Coronary artery (tissue), 2 donors: Measurements from ENCODE around the gene RAB3IL1.

Experiments
- DNase-seq: peaks from one replicate; pipeline ENCODE4 v3.0.0-alpha.2; 2017; ENCODE audit warnings: low spot score
- H3K27ac ChIP-seq, 2 donors: fragments of 200-600 bp; sonication (generic); one replicate each; pipeline ENCODE4 v1.5.1; 2016 to 2019
- H3K4me3 ChIP-seq: fragments of 200-600 bp; sonication (generic); 2 replicates; pipeline ENCODE4 v1.5.1; 2016; ENCODE audit warnings: mild to moderate bottlenecking, moderate library complexity
- TF ChIP-seq, protein P1 (sequence below): fragments of 200-600 bp; sonication (generic); IDR thresholded peaks from one replicate; pipeline ENCODE4 v1.5.1; 2019; ENCODE audit warnings: antibody characterized with exemption

The RAB3IL1 gene

DNA sequence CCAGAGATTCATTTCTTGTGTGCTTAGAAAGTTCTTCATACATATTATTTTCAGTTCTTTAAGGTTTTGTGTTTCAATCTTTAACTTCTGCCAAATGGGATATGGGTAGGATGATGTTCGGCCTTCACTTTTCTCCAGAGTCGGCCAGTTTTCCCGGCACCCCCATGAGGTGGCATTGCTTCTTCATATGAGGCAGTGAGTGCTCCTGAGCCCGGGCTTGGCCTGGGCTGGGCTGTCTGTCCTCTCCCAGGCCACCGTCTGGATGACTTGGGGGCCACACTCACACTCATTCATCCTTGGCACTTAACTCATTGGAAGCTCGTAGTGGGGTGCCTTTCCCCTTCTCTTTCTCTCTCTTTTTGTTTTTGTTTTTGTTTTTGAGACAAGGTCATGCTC, 65.5 kb downstream of the RAB3IL1 start:
- no peak overlapping the region for H3K27ac ChIP-seq
- no peak for DNase-seq
- no peak overlapping the region for H3K4me3 ChIP-seq
- TF ChIP-seq, protein P1, sequence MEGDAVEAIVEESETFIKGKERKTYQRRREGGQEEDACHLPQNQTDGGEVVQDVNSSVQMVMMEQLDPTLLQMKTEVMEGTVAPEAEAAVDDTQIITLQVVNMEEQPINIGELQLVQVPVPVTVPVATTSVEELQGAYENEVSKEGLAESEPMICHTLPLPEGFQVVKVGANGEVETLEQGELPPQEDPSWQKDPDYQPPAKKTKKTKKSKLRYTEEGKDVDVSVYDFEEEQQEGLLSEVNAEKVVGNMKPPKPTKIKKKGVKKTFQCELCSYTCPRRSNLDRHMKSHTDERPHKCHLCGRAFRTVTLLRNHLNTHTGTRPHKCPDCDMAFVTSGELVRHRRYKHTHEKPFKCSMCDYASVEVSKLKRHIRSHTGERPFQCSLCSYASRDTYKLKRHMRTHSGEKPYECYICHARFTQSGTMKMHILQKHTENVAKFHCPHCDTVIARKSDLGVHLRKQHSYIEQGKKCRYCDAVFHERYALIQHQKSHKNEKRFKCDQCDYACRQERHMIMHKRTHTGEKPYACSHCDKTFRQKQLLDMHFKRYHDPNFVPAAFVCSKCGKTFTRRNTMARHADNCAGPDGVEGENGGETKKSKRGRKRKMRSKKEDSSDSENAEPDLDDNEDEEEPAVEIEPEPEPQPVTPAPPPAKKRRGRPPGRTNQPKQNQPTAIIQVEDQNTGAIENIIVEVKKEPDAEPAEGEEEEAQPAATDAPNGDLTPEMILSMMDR = no peak

DNA sequence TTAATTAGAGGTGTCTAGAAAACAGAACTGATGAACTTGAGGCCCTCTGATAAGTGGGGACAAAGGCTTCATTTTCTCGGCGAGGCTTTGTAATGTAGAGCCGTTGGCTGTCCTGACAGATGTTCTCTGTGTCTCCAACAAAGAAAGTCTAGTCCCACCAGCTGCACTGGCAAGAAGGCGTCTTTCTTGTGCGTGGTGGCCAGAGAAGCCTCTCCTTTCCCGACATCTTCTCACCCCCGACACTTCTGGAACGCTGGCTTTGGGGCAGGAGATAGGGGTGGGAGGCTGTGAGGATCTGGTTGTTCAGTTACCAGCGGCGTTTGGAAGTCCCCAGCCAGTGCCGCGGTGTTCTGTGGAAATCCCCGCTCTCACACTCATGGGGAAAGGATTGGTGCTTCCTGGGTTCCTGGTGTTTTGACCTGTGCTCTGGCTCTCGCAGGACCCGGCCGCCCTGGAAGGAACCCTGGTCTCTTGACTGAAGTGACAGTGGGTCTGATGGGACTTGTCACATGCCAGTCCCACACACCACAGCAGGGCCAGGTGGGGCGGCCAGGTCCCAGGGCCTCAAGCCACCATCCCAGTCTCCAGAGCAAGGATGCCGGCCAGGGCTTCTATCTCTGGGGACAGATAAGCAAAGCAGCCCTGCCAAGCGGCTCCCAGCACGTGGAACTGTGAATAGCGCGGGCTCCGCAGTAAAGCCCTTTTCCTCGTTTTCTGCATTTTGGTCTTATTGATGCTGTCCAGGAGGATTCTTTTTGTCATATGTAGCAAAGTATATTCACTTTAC, 66.1 kb downstream of the RAB3IL1 start:
- Histone ChIP-seq H3K27ac (peak overlapping the region; percentile 12 to 52), H3K4me3 (no peak overlapping the region)
- TF ChIP-seq, protein P1 = no peak
- DNase-seq = no peak

- no peak for DNase-seq
- TF ChIP-seq, protein P1 = no peak
- Histone ChIP-seq H3K4me3 (no peak overlapping the region), H3K27ac (peak overlapping the region; percentile 12 to 52)
Measured at GRCh38 chr11:61850687-61851086, 66.7 kb downstream of the RAB3IL1 start.

DNA sequence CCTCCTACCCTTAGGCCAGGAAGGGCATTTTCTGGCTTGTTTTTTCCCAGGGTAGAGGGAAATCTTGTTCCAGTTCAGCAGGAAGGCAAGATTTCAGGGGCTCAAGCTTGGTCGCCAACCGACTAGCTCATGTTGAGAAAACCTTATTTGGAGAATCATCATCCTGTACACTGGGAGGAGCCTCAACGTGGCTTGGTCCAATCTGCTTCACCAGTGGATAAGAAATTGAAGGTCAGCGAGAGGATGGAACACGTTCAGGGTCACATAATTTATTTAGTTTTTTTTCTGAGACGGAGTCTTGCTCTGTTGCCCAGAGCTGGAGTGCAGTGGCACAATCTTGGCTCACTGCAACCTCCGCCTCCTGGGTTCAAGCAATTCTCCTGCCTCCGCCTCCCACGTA, 68.7 kb downstream of the RAB3IL1 start:
- no peak for DNase-seq
- no peak overlapping the region for H3K4me3 ChIP-seq
- H3K27ac ChIP-seq = no peak overlapping the region
- TF ChIP-seq, protein P1 = no peak

DNA sequence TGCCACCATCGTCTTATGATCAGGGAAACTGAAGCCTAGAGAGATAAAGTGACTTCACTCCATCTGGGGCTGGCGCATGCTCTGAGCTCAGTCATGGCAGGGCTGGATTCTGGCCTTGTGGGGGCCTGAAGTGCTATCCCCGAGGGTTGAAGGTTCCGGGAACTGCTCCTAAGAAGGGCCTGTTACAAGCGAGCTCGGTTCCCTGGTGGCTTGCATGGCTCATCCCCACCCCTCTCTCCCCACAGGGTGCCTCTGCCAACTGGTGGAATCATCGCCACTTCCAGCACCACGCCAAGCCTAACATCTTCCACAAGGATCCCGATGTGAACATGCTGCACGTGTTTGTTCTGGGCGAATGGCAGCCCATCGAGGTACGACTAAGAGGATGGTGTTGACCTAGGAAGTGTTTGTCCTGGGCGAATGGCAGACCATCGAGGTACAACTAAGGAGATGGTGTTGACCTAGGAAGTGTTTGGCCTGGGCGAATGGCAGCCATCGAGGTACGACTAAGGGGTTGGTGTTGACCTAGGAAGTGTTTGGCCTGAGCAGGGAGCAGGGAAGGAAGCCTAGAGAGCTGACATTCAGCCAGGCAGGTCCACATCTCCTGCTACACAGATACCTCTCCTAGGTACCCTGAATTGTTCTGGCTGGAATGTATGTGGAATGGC, 69.3 kb downstream of the RAB3IL1 start:
- no peak for DNase-seq
- TF ChIP-seq, protein P1 = no peak
- Histone ChIP-seq H3K4me3 (no peak overlapping the region), H3K27ac (no peak overlapping the region)
